SKM-1 treated with dmso at 0.1 percent for 144 hours (cell line): ENCODE data around the gene CNR2.
"Not testable (repeated sequence)": the region's sequence is repeated elsewhere in the genome, so short reads cannot be mapped to it uniquely, and the experiment has no call there.

Experiments
- DNase-seq: peaks from one replicate; lab custom pipeline; 2025; ENCODE audit not compliant: unreplicated experiment; lab: John Stamatoyannopoulos, UW

Gene CNR2

GRCh38 chr1:23889074-23889473, 24.1 kb downstream of the CNR2 start:
- no peak for DNase-seq

DNA sequence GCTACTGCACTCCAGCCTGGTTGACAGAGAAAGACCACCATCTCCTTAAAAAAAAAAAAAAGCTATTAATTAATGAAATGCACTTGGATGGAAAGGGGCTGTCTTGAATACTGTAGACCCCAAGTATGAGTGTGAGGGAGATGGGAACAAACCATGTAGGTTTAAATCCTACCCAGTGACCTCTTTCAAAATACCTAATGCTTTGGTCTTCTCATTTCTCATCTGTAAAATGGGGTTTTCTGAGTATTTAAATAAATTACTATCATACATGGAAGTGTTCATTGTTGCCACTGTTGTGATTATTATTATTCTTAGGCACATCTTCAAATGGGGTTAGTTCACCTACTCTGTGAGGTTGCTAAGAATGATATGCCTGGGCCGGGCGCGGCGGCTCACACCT, 27.9 kb downstream of the CNR2 start:
- DNase-seq, result no peak

DNA sequence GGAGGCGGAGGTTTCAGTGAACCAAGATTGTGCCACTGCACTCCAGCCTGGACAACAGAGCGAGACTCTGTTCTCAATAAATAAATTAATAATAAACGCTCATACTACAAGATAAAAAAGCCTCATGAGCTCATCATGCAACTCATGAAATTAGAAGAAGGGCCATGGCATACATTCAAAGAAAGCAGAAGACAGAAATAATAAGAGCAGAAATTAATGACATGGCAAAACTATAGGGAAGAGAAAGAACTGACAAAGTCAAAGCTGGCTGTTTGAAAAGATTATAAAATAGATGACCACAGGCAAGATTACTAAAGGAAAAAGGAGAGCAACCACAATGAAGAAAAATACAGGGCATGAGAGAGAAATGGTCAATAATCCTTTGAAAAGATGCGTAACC, 30.4 kb downstream of the CNR2 start:
- DNase-seq, result no peak

DNA sequence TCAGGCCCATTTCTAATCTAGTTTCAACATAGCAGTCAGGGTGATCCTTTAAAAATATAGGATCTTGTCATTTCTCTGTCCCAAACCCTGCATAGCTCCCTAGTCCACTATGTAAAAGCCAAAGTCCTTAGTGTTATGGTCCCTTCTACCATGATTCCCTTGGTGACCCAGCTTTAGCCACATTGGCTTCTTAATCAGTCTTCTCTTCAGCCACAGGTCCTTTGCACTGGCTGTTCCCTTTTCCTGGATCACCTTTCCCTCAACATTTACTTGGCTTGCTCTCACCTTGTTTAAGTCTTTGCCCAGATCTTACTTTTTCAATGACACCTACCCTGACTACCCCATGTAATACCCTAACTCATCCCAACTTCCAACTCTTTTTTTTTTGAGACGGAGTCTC, 33.4 kb downstream of the CNR2 start:
- no peak for DNase-seq

DNA sequence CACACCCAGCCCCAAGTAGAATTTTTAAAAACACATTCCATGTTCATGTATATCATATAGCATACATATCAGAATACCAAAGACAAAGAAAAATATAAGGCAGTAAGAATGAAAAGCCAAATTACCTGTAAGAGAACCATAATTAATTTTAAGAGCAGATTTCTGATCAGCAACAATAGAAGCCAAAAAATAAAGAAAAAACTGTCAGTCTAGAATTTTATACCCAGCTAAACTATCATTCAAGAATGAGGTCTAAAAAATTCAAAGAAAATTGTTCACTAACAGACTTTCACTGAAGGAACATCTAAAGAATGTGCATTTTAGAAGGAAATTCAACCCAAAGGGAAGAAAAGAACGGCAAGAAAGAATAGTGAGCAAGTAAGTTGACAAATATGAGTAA, 34.5 kb downstream of the CNR2 start:
- DNase-seq, result no peak

GRCh38 chr1:23875382-23875781, 37.8 kb downstream of the CNR2 start:
- no peak for DNase-seq

DNA sequence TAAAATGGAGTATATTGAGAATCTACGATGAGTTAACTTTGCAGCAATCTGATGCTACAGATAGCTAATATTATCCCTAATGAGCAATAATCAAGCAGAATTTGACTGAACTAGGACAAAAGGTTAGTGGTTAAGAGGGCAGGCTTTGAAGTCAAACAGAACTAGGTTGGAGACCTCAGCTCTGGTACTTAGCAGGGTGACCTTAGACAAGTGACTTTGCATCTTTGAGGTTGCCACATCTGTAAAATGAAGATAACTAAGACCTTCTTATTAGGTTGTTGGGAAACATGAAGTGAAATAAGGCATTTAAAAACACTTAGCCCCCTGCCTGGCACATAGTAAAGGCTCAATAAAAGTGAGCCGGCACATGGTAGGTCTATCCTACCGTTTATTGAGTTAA, 40.7 kb downstream of the CNR2 start:
- no peak for DNase-seq

GRCh38 chr1:23869051-23869450, 44.1 kb downstream of the CNR2 start:
- DNase-seq, result no peak

DNA sequence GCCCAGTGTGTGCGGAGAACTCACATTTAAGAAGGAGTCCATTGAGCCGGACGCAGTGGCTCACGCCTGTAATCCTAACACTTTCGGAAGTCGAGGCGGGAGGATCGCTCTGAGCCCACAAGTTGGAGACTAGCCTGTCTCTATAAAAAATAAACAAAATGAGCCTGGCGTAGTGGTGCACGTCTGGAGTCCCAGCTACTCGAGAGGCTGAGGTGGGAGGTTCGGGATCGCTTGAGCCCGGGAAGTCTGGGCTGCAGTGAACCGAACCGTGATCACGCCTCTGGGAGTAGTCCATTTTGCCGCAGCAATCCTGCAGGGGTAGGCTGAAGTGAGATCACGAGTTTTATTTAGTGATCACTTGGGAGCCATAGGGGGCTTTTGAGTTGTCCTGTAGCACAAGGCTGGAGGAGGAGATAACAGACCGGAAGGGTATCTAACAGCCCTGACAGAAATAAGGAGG, 44.6 kb downstream of the CNR2 start:
- DNase-seq, result no peak

- peak; percentile 96 for DNase-seq
Observed at GRCh38 chr1:23867895-23868556, 45.1 kb downstream of the CNR2 start, which contains the start of gene FUCA1. Gene FUCA1 (minus strand): TSS chr1:23868290. CDS start chr1:23868286, 4 bp downstream.

DNA sequence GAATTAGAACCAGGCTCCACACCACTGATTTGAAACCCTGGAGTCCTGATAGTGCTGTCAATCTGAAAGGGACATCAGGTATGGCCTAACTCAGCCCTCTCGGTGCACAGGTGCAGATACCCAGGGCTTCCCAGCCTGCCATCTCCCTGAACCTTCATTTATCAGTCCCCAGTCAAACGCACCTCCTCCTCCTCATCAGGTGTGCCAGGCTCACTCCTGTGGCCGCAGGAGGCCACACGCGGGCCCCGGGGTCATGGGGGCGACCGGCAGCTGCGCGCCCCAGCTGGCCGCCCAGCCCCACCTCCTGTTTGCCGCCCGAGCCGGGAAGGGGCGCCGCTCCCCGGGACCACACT, 45.6 kb downstream of the CNR2 start:
- DNase-seq, result no peak

DNA sequence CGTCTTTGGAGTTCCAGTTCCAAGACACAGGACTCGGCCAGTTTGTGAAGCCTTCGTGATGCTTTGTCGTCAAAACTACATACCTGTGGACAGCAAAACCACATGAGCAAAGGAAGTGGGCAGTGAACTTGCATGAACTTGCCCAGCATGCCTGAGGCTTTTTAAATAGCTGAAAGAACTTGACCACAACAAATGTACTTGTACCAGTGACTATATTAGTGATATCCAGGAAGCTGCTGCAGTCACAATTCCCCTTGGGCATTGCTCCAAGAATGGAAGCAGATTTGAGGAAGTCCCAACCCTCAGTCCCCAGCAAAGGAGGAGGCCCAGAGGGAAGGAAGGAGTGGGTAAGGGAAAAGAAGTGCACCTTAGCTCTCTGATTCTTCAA, 47.6 kb downstream of the CNR2 start:
- DNase-seq, result peak; percentile 90

- DNase-seq, result no peak
Observed at GRCh38 chr1:23864801-23865542, 48.2 kb downstream of the CNR2 start.

- DNase-seq, result no peak
Observed at GRCh38 chr1:23862640-23863039, 50.5 kb downstream of the CNR2 start.

DNA sequence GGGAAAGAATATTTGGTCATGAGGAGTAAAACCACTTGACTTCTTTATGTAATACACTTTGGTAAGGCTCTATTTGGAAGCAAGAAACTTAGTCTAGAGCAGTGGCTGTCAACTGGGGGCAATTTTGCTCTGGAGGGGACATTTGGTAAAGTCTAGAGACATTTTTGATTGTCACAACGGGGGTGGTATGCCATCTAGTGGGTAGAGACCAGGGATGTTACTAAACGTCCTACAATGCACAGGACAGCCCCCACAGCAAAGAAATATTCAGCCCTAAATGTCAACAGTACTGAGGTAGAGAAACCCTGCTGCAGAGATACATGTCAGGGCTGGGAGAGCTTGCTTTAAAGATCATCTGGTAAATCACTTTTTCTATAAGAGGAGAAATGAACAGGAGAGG, 58.6 kb downstream of the CNR2 start:
- no peak for DNase-seq

DNA sequence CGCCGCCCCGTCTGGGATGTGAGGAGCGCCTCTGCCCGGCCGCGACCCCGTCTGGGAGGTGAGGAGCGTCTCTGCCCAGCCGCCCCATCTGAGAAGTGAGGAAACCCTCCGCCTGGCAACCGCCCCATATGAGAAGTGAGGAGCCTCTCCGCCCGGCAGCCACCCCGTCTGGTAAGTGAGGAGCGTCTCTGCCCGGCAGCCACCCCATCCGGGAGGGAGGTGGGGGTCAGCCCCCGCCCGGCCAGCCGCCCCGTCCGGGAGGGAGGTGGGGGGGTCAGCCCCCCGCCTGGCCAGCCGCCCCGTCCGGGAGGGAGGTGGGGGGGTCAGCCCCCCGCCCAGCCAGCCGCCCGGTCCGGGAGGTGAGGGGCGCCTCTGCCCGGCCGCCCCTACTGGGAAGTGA, 60.0 kb downstream of the CNR2 start:
- DNase-seq, result not testable (repeated sequence)

DNA sequence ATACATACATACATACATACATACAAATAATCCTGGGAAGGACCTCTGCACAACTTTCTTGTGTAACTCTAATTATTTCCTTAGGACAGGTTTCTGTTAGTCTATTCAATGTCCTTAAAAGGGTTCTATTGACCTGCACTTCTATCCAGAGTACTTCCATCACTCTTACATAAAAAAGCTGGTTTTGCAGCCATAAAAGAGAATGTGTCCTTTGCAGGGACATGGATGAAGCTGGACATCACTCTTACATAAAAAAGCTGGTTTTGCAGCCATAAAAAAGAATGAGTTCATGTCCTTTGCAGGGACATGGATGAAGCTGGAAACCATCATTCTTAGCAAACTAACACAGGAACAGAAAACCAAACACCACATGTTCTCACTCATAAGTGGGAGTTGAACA, 61.8 kb downstream of the CNR2 start:
- DNase-seq, result not testable (repeated sequence)

GRCh38 chr1:23848673-23849616, 64.2 kb downstream of the CNR2 start:
- DNase-seq, result no peak

DNA sequence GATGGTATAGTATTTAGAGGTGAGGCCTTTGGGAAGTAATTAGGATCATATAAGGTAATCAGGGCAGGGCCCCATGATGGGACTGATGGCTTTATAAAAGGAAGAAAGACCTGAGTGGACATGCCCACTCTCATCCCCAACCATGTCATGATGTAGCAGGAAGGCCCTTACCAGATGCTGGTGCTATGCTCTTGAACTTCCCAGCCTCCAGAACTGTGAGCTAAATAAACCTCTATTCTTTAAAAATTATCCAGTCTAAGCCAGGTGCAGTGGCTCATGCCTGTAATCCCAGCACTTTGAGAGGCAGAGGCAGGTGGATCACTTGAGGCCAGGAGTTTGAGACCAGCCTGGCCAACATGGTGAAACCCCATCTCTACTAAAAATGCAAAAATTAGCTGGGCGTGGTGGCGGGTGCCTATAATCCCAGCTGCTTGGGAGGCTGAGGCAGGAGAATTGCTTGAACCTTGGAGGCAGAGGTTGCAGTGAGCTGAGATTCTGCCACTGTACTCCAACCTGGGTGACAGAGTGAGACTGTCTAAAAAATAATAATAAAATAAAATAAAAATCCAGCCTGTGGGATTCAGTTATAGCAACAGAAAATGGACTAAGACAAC, 65.6 kb downstream of the CNR2 start:
- DNase-seq, result not testable (repeated sequence)

DNA sequence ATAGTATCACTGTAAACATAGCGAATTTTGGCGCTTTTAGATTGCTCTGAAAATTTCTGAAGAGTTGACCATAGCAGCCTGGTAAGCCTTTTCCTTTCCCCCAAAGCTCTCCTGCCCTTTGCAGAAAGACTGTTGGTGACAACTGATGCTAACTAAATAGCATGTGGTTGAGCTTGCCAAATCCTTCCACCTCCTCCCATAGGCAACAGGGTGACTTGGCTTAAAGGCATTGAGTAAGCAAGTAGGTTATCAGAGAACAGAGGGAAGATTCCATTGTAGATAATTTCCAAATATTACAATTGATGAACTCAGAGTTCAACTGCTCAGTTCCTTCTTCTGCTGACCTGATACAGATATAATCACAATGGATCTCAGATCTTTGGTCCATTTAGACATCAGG, 68.0 kb downstream of the CNR2 start:
- DNase-seq, result no peak

GRCh38 chr1:23843644-23844043, 69.5 kb downstream of the CNR2 start:
- DNase-seq, result no peak
